ENCODE measurements around the gene GDPGP1.
"Not testable (repeated sequence)": the region's sequence is repeated elsewhere in the genome, so short reads cannot be mapped to it uniquely, and the experiment has no call there.

GDPGP1 gene

GRCh38 chr15:90234096-90234988 is at the start of gene GDPGP1:
TSS of gene GDPGP1 (plus strand) at chr15:90234209. CDS start at chr15:90240909, 6,700 bp downstream.
- peak; percentile 65 for DNase-seq

GRCh38 chr15:90184786-90185704 is 49.0 kb upstream of the GDPGP1 start:
- peak; percentile 75 for DNase-seq

GRCh38 chr15:90187257-90187868 is 46.6 kb upstream of the GDPGP1 start:
- no peak for DNase-seq

- DNase-seq: not testable (repeated sequence)
Measured at GRCh38 chr15:90188065-90188464, 45.9 kb upstream of the GDPGP1 start.

GRCh38 chr15:90188914-90189748 is 44.9 kb upstream of the GDPGP1 start:
- DNase-seq: no peak

GRCh38 chr15:90189781-90190467 is 44.1 kb upstream of the GDPGP1 start:
- no peak for DNase-seq

GRCh38 chr15:90190606-90191343 is 43.2 kb upstream of the GDPGP1 start:
- no peak for DNase-seq

- no peak for DNase-seq
Measured at GRCh38 chr15:90191344-90191687, 42.7 kb upstream of the GDPGP1 start.

GRCh38 chr15:90191794-90192509 is 42.1 kb upstream of the GDPGP1 start:
- DNase-seq: peak; percentile 66

GRCh38 chr15:90192961-90193786 is 40.8 kb upstream of the GDPGP1 start:
- no peak for DNase-seq

GRCh38 chr15:90194655-90195054 is 39.4 kb upstream of the GDPGP1 start:
- DNase-seq: no peak

- no peak for DNase-seq
Measured at GRCh38 chr15:90200534-90201129, 33.4 kb upstream of the GDPGP1 start.

- no peak for DNase-seq
Measured at GRCh38 chr15:90201130-90201943, 32.7 kb upstream of the GDPGP1 start, which contains the start of gene SEMA4B. TSS of gene SEMA4B (plus strand) at chr15:90201330. CDS start at chr15:90201579, 249 bp downstream.

- no peak for DNase-seq
Measured at GRCh38 chr15:90201944-90202375, 32.0 kb upstream of the GDPGP1 start.

- no peak for DNase-seq
Measured at GRCh38 chr15:90202929-90203328, 31.1 kb upstream of the GDPGP1 start.

- no peak for DNase-seq
Measured at GRCh38 chr15:90203473-90203872, 30.5 kb upstream of the GDPGP1 start.

GRCh38 chr15:90203922-90204321 is 30.1 kb upstream of the GDPGP1 start:
- DNase-seq: no peak
